WERI-Rb-1 (cell line): ENCODE results near the gene NDC80.

ENCODE experiments used
- DNase-seq: peaks from one replicate; pipeline ENCODE4 v3.0.0-alpha.2; 2020
- H3K27ac ChIP-seq: fragments of 250-450 bp; sonication (Bioruptor Pico); 2 replicates; pipeline ENCODE4 v1.5.1; 2020; ENCODE audit warnings: mild to moderate bottlenecking, moderate library complexity
- H3K27me3 ChIP-seq: fragments of 250-450 bp; sonication (Bioruptor Pico); 2 replicates; pipeline ENCODE4 v1.5.1; 2021; ENCODE audit warnings: mild to moderate bottlenecking, low read depth, moderate library complexity; ENCODE audit not compliant: insufficient read depth, severe bottlenecking
- H3K36me3 ChIP-seq: fragments of 250-450 bp; sonication (Bioruptor Pico); 2 replicates; pipeline ENCODE4 v1.5.1; 2020; ENCODE audit warnings: mild to moderate bottlenecking, moderate library complexity
- H3K4me3 ChIP-seq: 2 replicates; pipeline ENCODE4 v1.5.1; 2011; ENCODE audit warnings: low read depth, mild to moderate bottlenecking, control low read depth, low read length
- H3K9me3 ChIP-seq: fragments of 250-450 bp; sonication (Bioruptor Pico); 2 replicates; pipeline ENCODE4 v1.5.1; 2021; ENCODE audit warnings: mild to moderate bottlenecking, moderate library complexity; ENCODE audit not compliant: severe bottlenecking
- TF ChIP-seq, protein P1 (sequence below): IDR thresholded peaks from 2 replicates; pipeline ENCODE4 v1.5.1; 2011; ENCODE audit warnings: low read depth, mild to moderate bottlenecking, control low read depth, inconsistent platforms, low read length

Gene NDC80

DNA sequence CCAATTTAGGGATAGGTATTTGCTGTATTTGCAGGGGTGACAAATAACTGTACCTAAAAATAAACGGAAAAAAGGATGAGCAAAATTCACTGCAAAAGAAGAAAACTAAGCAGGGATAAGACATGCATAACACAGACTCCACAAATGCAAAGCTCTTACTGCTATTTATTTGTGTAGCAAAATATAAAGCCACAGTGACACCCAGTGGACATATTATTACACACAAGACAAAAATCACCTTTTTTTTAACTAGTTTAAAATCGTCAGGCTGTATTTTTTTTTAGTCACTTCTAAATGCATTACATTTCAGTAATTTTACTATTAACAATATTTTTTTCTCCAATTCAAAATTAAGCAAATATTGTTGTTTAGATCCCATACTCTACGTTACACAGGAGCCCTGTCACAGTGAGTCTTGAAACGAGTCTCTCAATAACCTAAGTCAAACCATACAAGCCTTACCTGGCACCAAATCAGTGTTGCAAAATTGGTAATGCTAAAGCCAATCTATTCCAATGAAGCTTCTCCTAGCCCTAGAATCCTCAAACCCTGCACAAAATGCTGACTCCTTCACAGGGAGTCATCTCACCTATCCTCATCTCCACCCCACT lies 23.8 kb upstream of the NDC80 start:
- no peaks in the 10 kb centered on the region for H3K9me3 ChIP-seq
- no peak overlapping the region for H3K4me3 ChIP-seq
- no peak for DNase-seq
- no peak overlapping the region for H3K27ac ChIP-seq
- H3K27me3 ChIP-seq: no peaks in the 10 kb centered on the region
- TF ChIP-seq, protein P1, sequence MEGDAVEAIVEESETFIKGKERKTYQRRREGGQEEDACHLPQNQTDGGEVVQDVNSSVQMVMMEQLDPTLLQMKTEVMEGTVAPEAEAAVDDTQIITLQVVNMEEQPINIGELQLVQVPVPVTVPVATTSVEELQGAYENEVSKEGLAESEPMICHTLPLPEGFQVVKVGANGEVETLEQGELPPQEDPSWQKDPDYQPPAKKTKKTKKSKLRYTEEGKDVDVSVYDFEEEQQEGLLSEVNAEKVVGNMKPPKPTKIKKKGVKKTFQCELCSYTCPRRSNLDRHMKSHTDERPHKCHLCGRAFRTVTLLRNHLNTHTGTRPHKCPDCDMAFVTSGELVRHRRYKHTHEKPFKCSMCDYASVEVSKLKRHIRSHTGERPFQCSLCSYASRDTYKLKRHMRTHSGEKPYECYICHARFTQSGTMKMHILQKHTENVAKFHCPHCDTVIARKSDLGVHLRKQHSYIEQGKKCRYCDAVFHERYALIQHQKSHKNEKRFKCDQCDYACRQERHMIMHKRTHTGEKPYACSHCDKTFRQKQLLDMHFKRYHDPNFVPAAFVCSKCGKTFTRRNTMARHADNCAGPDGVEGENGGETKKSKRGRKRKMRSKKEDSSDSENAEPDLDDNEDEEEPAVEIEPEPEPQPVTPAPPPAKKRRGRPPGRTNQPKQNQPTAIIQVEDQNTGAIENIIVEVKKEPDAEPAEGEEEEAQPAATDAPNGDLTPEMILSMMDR: no peak
- peaks cover 5% of the 10 kb centered on the region for H3K36me3 ChIP-seq

DNA sequence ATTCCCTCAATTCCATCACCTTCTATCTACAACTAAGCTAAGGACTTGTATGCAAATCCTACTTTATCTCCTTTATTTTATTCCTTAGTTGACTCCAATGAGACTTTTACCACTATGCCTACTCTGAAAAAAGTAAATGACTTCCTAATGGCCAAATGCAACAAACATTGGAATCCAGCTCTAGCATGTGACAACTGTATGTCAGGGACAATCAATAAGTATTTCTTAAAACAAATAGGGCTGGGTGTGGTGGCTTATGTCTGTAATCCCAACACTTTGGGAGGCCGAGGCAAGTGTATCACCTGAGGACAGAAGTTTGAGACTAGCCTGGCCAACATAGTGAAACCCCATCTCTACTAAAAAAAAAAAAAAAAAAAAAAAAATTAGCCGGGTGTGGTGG lies 21.9 kb upstream of the NDC80 start:
- H3K4me3 ChIP-seq: no peak overlapping the region
- no peaks in the 10 kb centered on the region for H3K27me3 ChIP-seq
- no peaks in the 10 kb centered on the region for H3K9me3 ChIP-seq
- no peak overlapping the region for H3K27ac ChIP-seq
- DNase-seq: no peak
- TF ChIP-seq, protein P1: no peak
- H3K36me3 ChIP-seq: peaks cover 5% of the 10 kb centered on the region

- Histone ChIP-seq H3K9me3 (no peaks in the 10 kb centered on the region), H3K27me3 (no peaks in the 10 kb centered on the region), H3K36me3 (peaks cover 4% of the 10 kb centered on the region), H3K4me3 (no peak overlapping the region), H3K27ac (no peak overlapping the region)
- TF ChIP-seq, protein P1: no peak
- DNase-seq: no peak
These were observed 19.9 kb upstream of the NDC80 start for GRCh38 chr18:2551425-2551824.

GRCh38 chr18:2554696-2555095 lies 16.7 kb upstream of the NDC80 start:
- no peaks in the 10 kb centered on the region; the same call in none of the 2 replicates for H3K36me3 ChIP-seq
- H3K4me3 ChIP-seq: no peak overlapping the region
- H3K27me3 ChIP-seq: no peaks in the 10 kb centered on the region
- no peak for DNase-seq
- TF ChIP-seq, protein P1: no peak
- no peaks in the 10 kb centered on the region for H3K9me3 ChIP-seq
- no peak overlapping the region for H3K27ac ChIP-seq

DNA sequence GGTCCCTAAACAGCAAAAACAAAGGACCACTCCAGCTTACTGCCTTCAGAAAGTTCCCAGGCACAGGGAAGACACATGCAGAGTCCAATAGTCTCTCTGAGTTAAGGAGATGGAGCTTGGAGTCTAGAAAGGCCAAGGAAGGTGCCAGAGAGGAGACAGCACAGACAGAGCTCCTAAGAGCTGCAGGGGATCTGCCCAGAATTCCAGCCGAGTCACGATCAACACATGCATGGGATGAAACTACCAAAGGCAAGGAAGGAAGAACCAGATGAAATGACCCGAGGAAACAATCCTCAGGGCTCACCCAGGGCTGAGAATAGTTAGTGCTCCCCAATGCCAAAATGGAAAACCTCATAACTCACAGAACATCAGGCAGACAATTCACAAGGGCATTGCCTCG lies 15.5 kb upstream of the NDC80 start:
- DNase-seq: no peak
- TF ChIP-seq, protein P1: no peak
- H3K4me3 ChIP-seq: no peak overlapping the region
- H3K27me3 ChIP-seq: no peaks in the 10 kb centered on the region
- no peak overlapping the region for H3K27ac ChIP-seq
- no peaks in the 10 kb centered on the region; the same call in 1 of the 2 replicates for H3K36me3 ChIP-seq
- no peaks in the 10 kb centered on the region for H3K9me3 ChIP-seq

GRCh38 chr18:2557536-2557935 lies 13.8 kb upstream of the NDC80 start:
- Histone ChIP-seq H3K36me3 (peaks cover 7% of the 10 kb centered on the region), H3K27me3 (no peaks in the 10 kb centered on the region), H3K4me3 (no peak overlapping the region), H3K27ac (no peak overlapping the region), H3K9me3 (no peaks in the 10 kb centered on the region)
- TF ChIP-seq, protein P1: no peak
- no peak for DNase-seq
